RWPE2 (cell line): ENCODE results near the gene SLC1A3.
"Not testable (repeated sequence)": the region's sequence is repeated elsewhere in the genome, so short reads cannot be mapped to it uniquely, and the experiment has no call there.

Source experiments
- ATAC-seq: fragments of 200-7000 bp; cut with Tn5 transposase; 3 replicates; pipeline ENCODE4 v1.9.1; 2021; ENCODE audit warnings: low read depth
- DNase-seq: peaks from one replicate; pipeline ENCODE4 v3.0.0-alpha.2; 2020; ENCODE audit warnings: low spot score
- H3K27ac ChIP-seq: fragments of 450-650 bp; 2 replicates; pipeline ENCODE4 v1.5.1; 2017; ENCODE audit warnings: mild to moderate bottlenecking; ENCODE audit not compliant: poor library complexity, severe bottlenecking
- H3K27me3 ChIP-seq: fragments of 250-450 bp; sonication (Bioruptor Pico); 2 replicates; pipeline ENCODE4 v1.5.1; 2021; ENCODE audit warnings: mild to moderate bottlenecking, moderate library complexity; ENCODE audit not compliant: insufficient read depth, poor library complexity, severe bottlenecking
- H3K36me3 ChIP-seq: fragments of 250-450 bp; sonication (Bioruptor Pico); 2 replicates; pipeline ENCODE4 v1.5.1; 2020; ENCODE audit warnings: low read depth, mild to moderate bottlenecking, moderate library complexity
- H3K4me1 ChIP-seq: fragments of 250-450 bp; sonication (Bioruptor Pico); 2 replicates; pipeline ENCODE4 v1.5.1; 2021; ENCODE audit warnings: mild to moderate bottlenecking, moderate library complexity; ENCODE audit not compliant: insufficient read depth, poor library complexity, severe bottlenecking
- H3K4me3 ChIP-seq: fragments of 250-450 bp; sonication (Bioruptor Pico); 2 replicates; pipeline ENCODE4 v1.5.1; 2021; ENCODE audit warnings: mild to moderate bottlenecking, moderate library complexity; ENCODE audit not compliant: severe bottlenecking
- H3K9me3 ChIP-seq: fragments of 250-450 bp; sonication (Bioruptor Pico); 2 replicates; pipeline ENCODE4 v1.5.1; 2021; ENCODE audit warnings: mild to moderate bottlenecking, moderate library complexity; ENCODE audit not compliant: severe bottlenecking
- TF ChIP-seq, protein P1 (sequence below): fragments of 450-650 bp; IDR thresholded peaks from one replicate; pipeline ENCODE4 v1.5.1; 2017; ENCODE audit warnings: mild to moderate bottlenecking, moderate library complexity; ENCODE audit not compliant: poor library complexity, severe bottlenecking

The SLC1A3 gene

DNA sequence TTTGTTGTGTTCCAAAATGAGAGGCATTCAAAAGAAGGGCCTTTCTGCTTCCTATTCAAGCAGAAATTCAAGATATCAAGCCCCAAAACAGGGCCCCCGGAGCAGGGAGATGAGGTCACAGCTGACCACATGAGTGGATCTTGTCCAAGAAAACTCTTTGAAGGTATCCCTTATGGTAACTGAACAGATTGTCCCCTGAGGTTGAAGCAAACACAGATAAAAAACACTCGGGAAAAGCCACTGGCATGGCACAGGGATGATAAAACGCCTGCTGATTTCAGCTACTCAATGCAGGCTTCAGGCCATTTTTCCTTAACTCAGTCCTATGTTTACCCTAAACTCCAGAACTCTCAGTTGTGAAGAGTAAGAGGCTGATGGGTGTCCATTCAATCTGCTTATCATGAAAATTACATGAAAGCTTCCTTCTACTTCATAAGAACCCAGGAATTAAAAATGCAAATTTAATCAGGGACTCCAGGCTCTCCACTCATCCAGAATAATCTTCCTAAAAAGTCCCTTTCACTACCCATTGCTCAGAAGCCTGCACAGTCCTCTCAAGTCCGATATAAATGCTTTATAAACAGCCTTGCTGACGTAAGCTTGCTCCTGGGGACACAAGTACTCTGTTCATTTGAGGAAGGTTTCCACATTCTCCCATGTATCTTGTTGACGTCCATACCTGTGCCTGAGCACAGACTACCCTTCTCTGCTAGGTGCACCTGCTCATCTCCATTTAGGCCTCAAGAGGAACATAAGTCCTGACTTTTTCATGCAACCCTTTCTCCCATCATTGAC lies 35.9 kb upstream of the SLC1A3 start:
- TF ChIP-seq, protein P1, sequence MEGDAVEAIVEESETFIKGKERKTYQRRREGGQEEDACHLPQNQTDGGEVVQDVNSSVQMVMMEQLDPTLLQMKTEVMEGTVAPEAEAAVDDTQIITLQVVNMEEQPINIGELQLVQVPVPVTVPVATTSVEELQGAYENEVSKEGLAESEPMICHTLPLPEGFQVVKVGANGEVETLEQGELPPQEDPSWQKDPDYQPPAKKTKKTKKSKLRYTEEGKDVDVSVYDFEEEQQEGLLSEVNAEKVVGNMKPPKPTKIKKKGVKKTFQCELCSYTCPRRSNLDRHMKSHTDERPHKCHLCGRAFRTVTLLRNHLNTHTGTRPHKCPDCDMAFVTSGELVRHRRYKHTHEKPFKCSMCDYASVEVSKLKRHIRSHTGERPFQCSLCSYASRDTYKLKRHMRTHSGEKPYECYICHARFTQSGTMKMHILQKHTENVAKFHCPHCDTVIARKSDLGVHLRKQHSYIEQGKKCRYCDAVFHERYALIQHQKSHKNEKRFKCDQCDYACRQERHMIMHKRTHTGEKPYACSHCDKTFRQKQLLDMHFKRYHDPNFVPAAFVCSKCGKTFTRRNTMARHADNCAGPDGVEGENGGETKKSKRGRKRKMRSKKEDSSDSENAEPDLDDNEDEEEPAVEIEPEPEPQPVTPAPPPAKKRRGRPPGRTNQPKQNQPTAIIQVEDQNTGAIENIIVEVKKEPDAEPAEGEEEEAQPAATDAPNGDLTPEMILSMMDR: no peak
- Histone ChIP-seq H3K27me3 (no peaks in the 10 kb centered on the region), H3K27ac (no peak overlapping the region), H3K4me3 (no peak overlapping the region), H3K36me3 (no peaks in the 10 kb centered on the region), H3K4me1 (peaks cover 27% of the 10 kb centered on the region), H3K9me3 (no peaks in the 10 kb centered on the region)
- no peak for ATAC-seq
- no peak for DNase-seq

DNA sequence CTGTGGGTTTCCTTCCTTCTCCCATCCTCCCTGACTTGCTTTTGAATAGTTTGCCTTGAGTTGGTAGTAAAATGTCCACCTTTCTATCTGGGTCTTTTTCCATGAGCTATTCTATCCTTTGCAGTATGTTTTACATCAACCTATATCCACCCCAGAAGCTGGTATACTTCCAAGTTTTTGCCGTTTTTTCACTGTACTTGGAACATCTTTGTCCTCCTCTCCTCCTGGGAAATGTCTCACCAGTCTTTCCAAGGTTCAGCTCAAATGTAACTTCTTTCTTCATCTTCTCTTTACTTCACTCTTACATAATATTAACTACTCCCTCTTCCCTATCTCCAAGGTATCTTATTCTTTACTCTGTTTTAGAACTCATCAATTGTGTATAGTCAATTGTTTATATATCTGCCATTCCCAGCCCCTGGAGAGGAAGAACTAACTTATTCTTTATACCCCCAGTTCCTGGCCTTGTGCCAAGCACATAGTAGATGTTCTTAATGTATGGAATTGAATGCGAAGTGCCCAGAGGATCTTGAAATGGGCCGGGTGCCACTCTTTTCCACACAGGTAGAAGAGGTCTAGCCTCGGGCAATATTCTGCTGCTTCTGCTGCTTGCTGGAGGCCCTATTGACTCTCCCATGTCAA lies 34.9 kb upstream of the SLC1A3 start:
- ATAC-seq (no peak), DNase-seq (no peak)
- peaks cover 33% of the 10 kb centered on the region for H3K4me1 ChIP-seq
- TF ChIP-seq, protein P1: no peak
- H3K9me3 ChIP-seq: no peaks in the 10 kb centered on the region
- H3K36me3 ChIP-seq: no peaks in the 10 kb centered on the region
- H3K4me3 ChIP-seq: no peak overlapping the region
- no peak overlapping the region for H3K27ac ChIP-seq
- H3K27me3 ChIP-seq: no peaks in the 10 kb centered on the region

DNA sequence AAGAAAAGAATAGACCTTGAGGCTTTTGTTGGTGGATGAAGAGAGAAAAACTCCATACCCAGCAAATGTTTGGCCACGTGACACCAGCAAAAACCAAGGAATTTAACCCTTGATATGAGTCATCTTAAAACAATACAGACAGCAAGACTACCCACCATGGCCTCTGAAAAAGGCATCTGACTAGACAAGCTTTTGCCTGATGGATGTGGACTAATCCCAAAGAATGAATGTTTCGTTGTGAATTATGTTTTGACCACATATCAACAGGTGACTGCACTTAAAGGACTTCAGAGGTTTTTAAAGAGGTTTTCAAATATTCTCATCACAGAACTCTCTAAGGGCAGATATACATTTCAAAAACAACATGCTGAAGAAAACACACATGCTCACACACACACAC lies 33.0 kb upstream of the SLC1A3 start:
- no peak for DNase-seq
- TF ChIP-seq, protein P1: no peak
- peaks cover 33% of the 10 kb centered on the region for H3K4me1 ChIP-seq
- H3K27me3 ChIP-seq: no peaks in the 10 kb centered on the region
- peak; percentile 67 for ATAC-seq
- H3K9me3 ChIP-seq: no peaks in the 10 kb centered on the region
- H3K27ac ChIP-seq: peak overlapping the region; percentile 94
- H3K36me3 ChIP-seq: no peaks in the 10 kb centered on the region
- H3K4me3 ChIP-seq: no peak overlapping the region

DNA sequence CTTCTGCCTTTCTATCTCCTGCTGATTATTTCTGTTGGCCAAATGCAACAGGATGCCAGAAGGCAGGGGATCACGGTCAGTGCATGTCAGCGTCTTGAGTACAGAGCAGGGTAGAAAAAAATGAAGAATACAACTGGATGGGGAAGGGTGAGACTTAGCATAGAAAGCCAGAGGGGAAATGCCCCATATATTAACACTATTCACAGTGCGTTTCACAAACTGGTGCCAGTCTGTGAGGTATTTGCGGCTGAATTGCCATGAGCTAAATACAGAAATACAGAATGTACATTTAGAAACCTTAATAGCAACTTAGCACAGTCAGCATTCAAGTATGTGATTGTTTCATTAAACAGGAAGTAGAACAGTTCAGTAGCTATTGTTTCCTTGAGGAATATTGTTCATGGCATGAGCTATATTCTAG lies 31.0 kb upstream of the SLC1A3 start:
- H3K27ac ChIP-seq: peak overlapping the region; percentile 94
- no peak overlapping the region for H3K4me3 ChIP-seq
- DNase-seq: no peak
- H3K36me3 ChIP-seq: no peaks in the 10 kb centered on the region
- TF ChIP-seq, protein P1: no peak
- H3K4me1 ChIP-seq: peaks cover 33% of the 10 kb centered on the region
- H3K27me3 ChIP-seq: no peaks in the 10 kb centered on the region
- H3K9me3 ChIP-seq: no peaks in the 10 kb centered on the region
- peak; percentile 94 for ATAC-seq

DNA sequence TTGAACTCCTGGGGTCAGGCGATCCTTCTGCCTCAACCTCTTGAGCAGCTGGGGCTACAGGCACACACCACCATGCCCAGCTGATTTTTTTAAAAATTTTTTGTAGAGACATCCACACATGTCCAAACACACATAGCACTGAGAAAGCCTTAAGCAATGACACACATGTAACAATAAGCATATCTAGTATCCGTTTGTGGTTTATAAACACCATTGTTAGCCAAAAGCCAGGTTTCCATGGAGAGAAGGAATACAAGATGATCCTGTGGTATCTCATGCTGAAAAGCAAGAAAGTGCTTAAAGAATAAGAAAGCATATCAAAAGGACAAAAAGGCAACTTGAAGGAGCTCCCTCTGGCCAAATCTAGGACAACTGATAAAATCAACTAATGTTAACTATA lies 29.7 kb upstream of the SLC1A3 start:
- DNase-seq: no peak
- Histone ChIP-seq H3K9me3 (no peaks in the 10 kb centered on the region), H3K27ac (peak overlapping the region; percentile 94), H3K36me3 (no peaks in the 10 kb centered on the region), H3K4me1 (peaks cover 33% of the 10 kb centered on the region), H3K4me3 (no peak overlapping the region), H3K27me3 (no peaks in the 10 kb centered on the region)
- ATAC-seq: no peak
- TF ChIP-seq, protein P1: no peak

DNA sequence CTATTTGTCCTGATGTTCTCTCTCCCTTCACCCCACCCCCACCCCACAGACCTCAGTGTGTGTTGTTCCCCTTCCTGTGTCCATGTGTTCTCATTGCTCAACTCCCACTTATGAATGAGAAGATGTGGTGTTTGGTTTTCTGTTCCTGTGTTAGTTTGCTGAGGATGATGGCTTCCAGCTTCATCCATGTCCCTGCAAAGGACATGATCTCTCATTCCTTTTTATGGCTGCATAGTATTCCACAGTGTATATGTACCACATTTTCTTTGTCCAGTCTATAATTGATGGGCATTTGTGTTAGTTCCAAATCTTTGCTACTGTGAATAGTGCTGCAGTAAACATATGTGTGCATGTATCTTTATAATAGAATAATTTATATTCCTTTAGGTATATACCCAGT lies 26.5 kb upstream of the SLC1A3 start:
- H3K27ac ChIP-seq, DNase-seq, H3K9me3 ChIP-seq, H3K27me3 ChIP-seq, H3K36me3 ChIP-seq, ATAC-seq, H3K4me3 ChIP-seq: not testable (repeated sequence)
- H3K4me1 ChIP-seq: peaks cover 12% of the 10 kb centered on the region
